Endothelial cell (in vitro differentiated cells): ENCODE results near the gene ANKZF1. TPM values are rescaled to one million over a fixed set of nuclear protein-coding genes. Genes with fewer than 3 reads are reported as not detected.

Experiments used
- DNase-seq: peaks from one replicate; pipeline ENCODE4 v3.0.0; 2021; ENCODE audit warnings: low spot score
- H3K27ac Mint-ChIP-seq: one replicate; pipeline ENCODE4 v1.8.0; 2021; ENCODE audit warnings: mixed read lengths, inconsistent platforms; ENCODE audit not compliant: unreplicated experiment
- H3K27me3 Mint-ChIP-seq: one replicate; pipeline ENCODE4 v1.8.0; 2021; ENCODE audit warnings: mild to moderate bottlenecking, moderate library complexity, mixed read lengths, inconsistent platforms; ENCODE audit not compliant: unreplicated experiment
- H3K36me3 Mint-ChIP-seq: one replicate; pipeline ENCODE4 v1.8.0; 2021; ENCODE audit warnings: mild to moderate bottlenecking, low read depth, mixed read lengths, inconsistent platforms; ENCODE audit not compliant: unreplicated experiment
- H3K4me1 Mint-ChIP-seq: one replicate; pipeline ENCODE4 v1.8.0; 2021; ENCODE audit warnings: mild to moderate bottlenecking, mixed read lengths, inconsistent platforms; ENCODE audit not compliant: unreplicated experiment
- H3K4me3 Mint-ChIP-seq: one replicate; pipeline ENCODE4 v1.8.0; 2021; ENCODE audit warnings: mild to moderate bottlenecking, mixed read lengths, inconsistent platforms; ENCODE audit not compliant: unreplicated experiment
- H3K9me3 Mint-ChIP-seq: one replicate; pipeline ENCODE4 v1.8.0; 2021; ENCODE audit warnings: mixed read lengths, inconsistent platforms; ENCODE audit not compliant: unreplicated experiment
- total RNA-seq: library from RNA; stranded (reverse); fragmentation: NEBNext Ultra II Directional; extraction: Animal tissue kit (Norgen Biotek cat#: 25700); gene quantifications from one replicate; pipeline ENCODE4 v1.2.1, GENCODE V29; 2021; ENCODE audit not compliant: unreplicated experiment
- TF ChIP-seq, protein P1 (sequence below): fragments of 200-600 bp; sonication (generic); IDR thresholded peaks from one replicate; pipeline ENCODE4 v1.5.0; 2021; ENCODE audit warnings: antibody characterized with exemption; ENCODE audit not compliant: unreplicated experiment

ANKZF1 gene
- total RNA-seq, 1 donor from 2014 or later = 43.8 TPM

DNA sequence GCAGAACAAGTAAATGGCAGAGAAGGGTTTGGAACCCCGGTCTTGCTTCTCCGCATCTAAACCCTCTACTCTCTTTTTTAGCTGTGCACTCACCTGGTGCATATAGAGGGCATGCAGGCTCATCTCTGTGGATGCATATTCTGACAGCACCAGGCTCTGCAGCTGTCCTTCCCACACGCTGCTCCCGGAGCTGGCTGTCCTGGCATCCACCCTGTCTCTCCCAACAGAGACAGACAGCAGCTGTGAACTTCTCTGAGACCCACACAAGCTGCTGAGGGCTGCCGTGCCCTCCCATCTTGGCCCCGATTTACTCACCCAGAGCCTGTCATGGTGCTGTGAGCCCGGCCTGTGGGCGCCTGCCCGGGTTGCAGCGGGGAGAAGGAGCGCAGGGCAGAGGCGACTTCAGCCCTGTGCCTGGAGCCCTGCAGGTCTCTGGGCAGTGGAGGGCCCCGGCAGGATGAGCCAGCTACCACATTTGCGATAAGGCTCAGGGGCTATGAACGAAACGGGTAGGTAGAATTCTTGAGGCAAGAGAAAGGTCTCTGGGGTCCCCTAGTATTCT lies 7.6 kb upstream of the ANKZF1 start:
- no peaks in the 10 kb centered on the region for H3K9me3 Mint-ChIP-seq
- H3K4me3 Mint-ChIP-seq = peak overlapping the region; percentile 81
- TF ChIP-seq, protein P1, sequence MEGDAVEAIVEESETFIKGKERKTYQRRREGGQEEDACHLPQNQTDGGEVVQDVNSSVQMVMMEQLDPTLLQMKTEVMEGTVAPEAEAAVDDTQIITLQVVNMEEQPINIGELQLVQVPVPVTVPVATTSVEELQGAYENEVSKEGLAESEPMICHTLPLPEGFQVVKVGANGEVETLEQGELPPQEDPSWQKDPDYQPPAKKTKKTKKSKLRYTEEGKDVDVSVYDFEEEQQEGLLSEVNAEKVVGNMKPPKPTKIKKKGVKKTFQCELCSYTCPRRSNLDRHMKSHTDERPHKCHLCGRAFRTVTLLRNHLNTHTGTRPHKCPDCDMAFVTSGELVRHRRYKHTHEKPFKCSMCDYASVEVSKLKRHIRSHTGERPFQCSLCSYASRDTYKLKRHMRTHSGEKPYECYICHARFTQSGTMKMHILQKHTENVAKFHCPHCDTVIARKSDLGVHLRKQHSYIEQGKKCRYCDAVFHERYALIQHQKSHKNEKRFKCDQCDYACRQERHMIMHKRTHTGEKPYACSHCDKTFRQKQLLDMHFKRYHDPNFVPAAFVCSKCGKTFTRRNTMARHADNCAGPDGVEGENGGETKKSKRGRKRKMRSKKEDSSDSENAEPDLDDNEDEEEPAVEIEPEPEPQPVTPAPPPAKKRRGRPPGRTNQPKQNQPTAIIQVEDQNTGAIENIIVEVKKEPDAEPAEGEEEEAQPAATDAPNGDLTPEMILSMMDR = no peak
- H3K4me1 Mint-ChIP-seq = peaks cover 14% of the 10 kb centered on the region
- peaks cover 7% of the 10 kb centered on the region for H3K27me3 Mint-ChIP-seq
- H3K27ac Mint-ChIP-seq = no peak overlapping the region
- H3K36me3 Mint-ChIP-seq = peaks cover 41% of the 10 kb centered on the region
- no peak for DNase-seq

DNA sequence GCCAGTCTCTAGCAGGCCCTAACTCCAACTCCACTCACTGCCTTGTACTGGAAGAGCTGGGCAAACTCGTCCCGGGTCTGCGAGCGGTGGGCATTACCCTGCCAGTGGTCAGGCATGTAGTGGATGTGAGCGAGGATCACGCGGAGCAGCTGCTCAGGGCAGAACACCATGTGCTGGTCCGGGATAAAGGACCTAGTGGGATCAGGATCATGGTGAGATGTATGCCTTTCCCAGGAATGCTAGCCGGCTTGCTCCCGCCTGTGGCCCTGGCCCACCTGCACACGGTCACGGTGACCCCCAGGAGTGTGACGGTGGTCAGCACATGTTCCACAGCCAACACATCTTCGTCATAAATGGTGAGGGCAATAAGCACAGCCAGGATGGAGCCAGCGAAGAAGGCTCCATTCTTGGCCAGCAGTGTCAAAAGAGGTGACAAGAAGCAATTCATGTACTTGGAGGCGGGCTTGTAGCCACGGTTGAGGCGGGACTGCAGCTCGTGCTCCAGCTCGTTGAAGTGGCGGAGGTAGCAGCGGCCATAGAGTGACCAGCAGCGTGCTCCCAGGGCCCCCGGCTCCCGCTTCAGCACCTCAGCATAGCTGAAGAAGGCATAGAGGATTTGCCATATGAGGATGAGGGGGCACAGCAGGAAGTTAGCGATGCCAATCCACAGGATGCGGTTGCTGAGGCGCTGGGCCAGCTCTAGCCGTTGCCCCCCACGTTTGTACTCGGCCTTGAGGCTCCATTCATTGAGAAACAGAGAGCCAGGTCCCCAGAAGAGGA lies 5.6 kb upstream of the ANKZF1 start:
- Mint-ChIP-seq H3K36me3 (peaks cover 41% of the 10 kb centered on the region), H3K4me3 (no peak overlapping the region), H3K27me3 (peaks cover 4% of the 10 kb centered on the region)

DNA sequence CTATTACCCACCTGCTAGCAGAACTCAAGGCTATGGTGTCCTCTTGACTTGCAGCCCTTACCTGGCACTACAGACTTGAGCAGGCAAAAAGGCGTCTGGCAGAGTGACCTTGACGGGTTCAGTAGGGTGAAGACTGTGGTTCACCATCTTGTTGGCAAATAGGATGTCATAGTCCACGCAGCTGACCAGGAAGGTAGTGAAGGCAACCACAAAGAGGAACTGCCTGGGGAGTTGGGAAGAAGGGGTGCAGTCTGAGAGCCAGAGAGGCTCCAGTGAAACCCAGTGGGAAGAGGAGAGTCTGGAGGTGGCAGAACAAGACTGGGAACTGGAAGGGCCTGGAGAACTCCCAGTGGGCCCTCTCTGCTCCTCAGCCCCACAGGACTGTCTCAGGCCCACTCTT lies 4.3 kb upstream of the ANKZF1 start:
- no peak for DNase-seq
- Mint-ChIP-seq H3K4me3 (peak overlapping the region; percentile 47), H3K36me3 (peaks cover 41% of the 10 kb centered on the region), H3K4me1 (peaks cover 20% of the 10 kb centered on the region), H3K27me3 (peaks cover 8% of the 10 kb centered on the region), H3K9me3 (no peaks in the 10 kb centered on the region), H3K27ac (no peak overlapping the region)
- TF ChIP-seq, protein P1 = no peak

More for the DNA sequence above, 5.6 kb upstream of the ANKZF1 start:
- no peak for DNase-seq
- Mint-ChIP-seq H3K9me3 (no peaks in the 10 kb centered on the region), H3K4me1 (peaks cover 20% of the 10 kb centered on the region), H3K27ac (no peak overlapping the region)
- TF ChIP-seq, protein P1 = no peak

DNA sequence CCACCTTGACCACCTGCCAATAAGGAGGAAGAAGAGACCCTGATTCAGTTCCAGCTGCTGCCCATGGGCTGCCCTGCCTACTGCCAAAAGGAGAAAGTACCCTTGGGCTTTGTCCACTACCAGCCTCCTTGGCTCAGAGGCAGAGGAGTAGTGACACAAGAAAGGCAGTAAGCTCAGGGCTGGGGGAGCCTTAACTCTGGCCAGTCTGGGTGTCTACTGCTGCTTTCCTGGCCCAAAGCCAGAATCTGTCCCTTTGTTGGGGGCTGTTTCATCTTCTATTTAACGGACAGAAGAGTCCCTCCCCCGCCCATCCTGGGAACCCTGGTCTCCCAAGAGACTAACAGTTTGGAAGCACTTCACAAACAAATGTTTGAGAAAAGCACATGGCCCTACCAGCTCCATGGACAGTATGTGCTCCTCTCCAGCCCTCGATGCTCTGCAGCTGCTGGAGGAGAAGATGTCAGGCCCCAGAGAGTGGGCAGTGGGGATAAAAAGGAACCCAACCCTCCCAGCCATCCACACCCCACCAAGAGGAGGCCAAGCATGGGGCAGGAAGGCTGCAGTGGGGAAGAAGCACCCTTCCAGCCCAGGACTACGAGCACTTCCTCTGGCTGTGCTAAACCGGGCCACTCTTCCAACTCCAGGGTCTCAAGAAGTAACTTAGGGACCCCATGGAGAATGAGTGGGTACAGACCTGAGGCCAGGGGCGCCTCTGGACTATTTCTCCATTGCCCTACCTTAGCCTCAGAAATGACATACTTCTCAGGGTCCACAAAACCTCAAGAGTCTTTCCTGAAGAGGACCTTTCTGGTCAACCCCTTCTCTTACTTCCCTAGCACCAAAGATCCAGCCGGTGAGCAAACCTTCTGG lies 1.3 kb upstream of the ANKZF1 start:
- H3K36me3 Mint-ChIP-seq = peaks cover 34% of the 10 kb centered on the region
- no peak for DNase-seq
- peaks cover 5% of the 10 kb centered on the region for H3K27me3 Mint-ChIP-seq
- TF ChIP-seq, protein P1 = no peak
- H3K4me3 Mint-ChIP-seq = peak overlapping the region; percentile 88
- H3K4me1 Mint-ChIP-seq = peaks cover 22% of the 10 kb centered on the region
- H3K9me3 Mint-ChIP-seq = no peaks in the 10 kb centered on the region
- H3K27ac Mint-ChIP-seq = peak overlapping the region; percentile 57
